Activated naive CD8-positive, alpha-beta T cell treated with anti-CD3 and anti-CD28 coated beads, Interleukin-2, amount 10 ng/mL, durations not matched to agents 7 days and 5 days (primary cell): ENCODE data around the gene FUZ. TPM values are rescaled to one million over a fixed set of nuclear protein-coding genes. Genes with fewer than 3 reads are reported as not detected.

Experiments
- microRNA-seq: library from miRNA; unstranded; fragments of <30 nt; microRNA quantifications from one replicate; pipeline ENCODE4 v1.2.0, GENCODE V29; 2022
- total RNA-seq, 2 experiments: library from RNA; stranded (reverse); gene quantifications; one replicate each; pipeline ENCODE4 v1.2.3, GENCODE V29; 2021

FUZ gene
- total RNA-seq, 2 experiments from 2014 or later = 30.0 to 31.3 TPM

Small RNAs within 50 kb of the gene (microRNA-seq; reads per million reads assigned to microRNA genes)
- gene MIR4749 (3.5 reads per million), gene MIR6799 (not detected), gene MIR6800 (not detected)

Other genes with a start within 250 kb of the FUZ start
- gene NOSIP, start 232.7 kb downstream of the FUZ start, total RNA-seq = 100 to 1,000 TPM; 122 to 125 TPM
- 1 to 10 TPM; 1.5 to 2.3 TPM for gene PRRG2, start 232.0 kb downstream of the FUZ start, total RNA-seq
- 10 to 100 TPM; 49.7 TPM for gene PRR12, start 222.1 kb downstream of the FUZ start, total RNA-seq
- 10 to 100 TPM; 12.3 to 14.9 TPM for gene RRAS, start 173.1 kb downstream of the FUZ start, total RNA-seq
- 10 to 100 TPM; 64.7 to 66.9 TPM for gene SCAF1, start 171.1 kb downstream of the FUZ start, total RNA-seq
- 100 to 1,000 TPM; 198 to 205 TPM for gene IRF3, start 147.4 kb downstream of the FUZ start, total RNA-seq
- gene BCL2L12, start 147.4 kb downstream of the FUZ start, total RNA-seq = 10 to 100 TPM; 63.4 to 71.3 TPM
- gene PRMT1, start 136.0 kb downstream of the FUZ start, total RNA-seq = 100 to 1,000 TPM; 118 to 123 TPM
- gene ADM5, start 123.7 kb downstream of the FUZ start, total RNA-seq = 1 to 10 TPM; 4.1 to 4.3 TPM
- gene CPT1C, start 122.2 kb downstream of the FUZ start, total RNA-seq = 1 to 10 TPM; 2.1 to 4.1 TPM
- gene TSKS, start 50.0 kb downstream of the FUZ start, total RNA-seq = 1 to 10 TPM; 2.0 to 2.4 TPM
- 10 to 100 TPM; 81.6 to 87.7 TPM for gene AP2A1, start 46.3 kb downstream of the FUZ start, total RNA-seq
- 10 to 100 TPM; 60.4 to 66.3 TPM for gene MED25, start 5.0 kb upstream of the FUZ start, total RNA-seq
- gene PTOV1, start 37.9 kb upstream of the FUZ start, total RNA-seq = 100 to 1,000 TPM in 1 of 2 experiments, 10 to 100 TPM in 1; 99.7 to 102 TPM
- 100 to 1,000 TPM; 144 to 160 TPM for gene PNKP, start 54.3 kb upstream of the FUZ start, total RNA-seq
- gene AKT1S1, start 64.1 kb upstream of the FUZ start, total RNA-seq = 10 to 100 TPM; 17.3 to 19.9 TPM
- 10 to 100 TPM; 51.3 to 53.4 TPM for gene TBC1D17, start 64.4 kb upstream of the FUZ start, total RNA-seq
- gene IL4I1, start 83.6 kb upstream of the FUZ start, total RNA-seq = 1 to 10 TPM; 1.4 to 1.7 TPM
- gene ATF5, start 115.9 kb upstream of the FUZ start, total RNA-seq = 1 to 10 TPM; 6.9 TPM
- gene NUP62, start 116.2 kb upstream of the FUZ start, total RNA-seq = 100 to 1,000 TPM in 1 of 2 experiments, 10 to 100 TPM in 1; 94.2 to 105 TPM
- gene SIGLEC11, start 147.9 kb upstream of the FUZ start, total RNA-seq = not detected
- gene VRK3, start 212.1 kb upstream of the FUZ start, total RNA-seq = 10 to 100 TPM; 81.2 to 82.1 TPM
- gene ZNF473, start 212.7 kb upstream of the FUZ start, total RNA-seq = 10 to 100 TPM; 11.8 to 12.7 TPM